ENCODE results near the gene LRBA.
"Not testable (repeated sequence)": the region's sequence is repeated elsewhere in the genome, so short reads cannot be mapped to it uniquely, and the experiment has no call there.

Gene LRBA

GRCh38 chr4:150415213-150415612 is 599.9 kb downstream of the LRBA start:
- DNase-seq (ENCODE audit: low read depth in 2 of 2) = no peak

- no peak for DNase-seq (ENCODE audit: low read depth in 2 of 2)
Measured at GRCh38 chr4:150411520-150411919, 603.6 kb downstream of the LRBA start.

GRCh38 chr4:150402871-150403272 is 612.2 kb downstream of the LRBA start:
- DNase-seq (ENCODE audit: low read depth in 2 of 2) = no peak

GRCh38 chr4:150401083-150401687 is 613.9 kb downstream of the LRBA start:
- DNase-seq (ENCODE audit: low read depth in 2 of 2) = no peak

DNA sequence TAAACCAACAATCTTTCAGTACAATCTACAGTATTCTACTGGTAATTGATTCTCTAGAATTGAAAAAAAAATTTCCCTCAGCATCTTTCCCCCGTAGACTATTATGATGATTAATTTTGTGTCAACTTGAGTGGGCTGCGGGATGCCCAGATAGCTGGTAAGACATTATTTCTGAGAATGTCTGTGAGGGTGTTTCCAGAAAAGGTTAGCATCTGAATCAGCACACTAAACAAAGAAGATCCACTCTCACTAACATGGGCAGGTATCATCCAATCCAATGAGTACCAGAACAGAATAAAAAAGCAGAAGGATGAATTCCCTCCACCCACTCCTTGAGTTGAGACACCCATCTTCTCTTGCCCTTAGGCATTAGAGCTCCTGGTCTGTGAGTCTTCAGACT is 619.2 kb downstream of the LRBA start:
- peak; percentile 6 to 9 for DNase-seq (ENCODE audit: low read depth in 2 of 2)

DNA sequence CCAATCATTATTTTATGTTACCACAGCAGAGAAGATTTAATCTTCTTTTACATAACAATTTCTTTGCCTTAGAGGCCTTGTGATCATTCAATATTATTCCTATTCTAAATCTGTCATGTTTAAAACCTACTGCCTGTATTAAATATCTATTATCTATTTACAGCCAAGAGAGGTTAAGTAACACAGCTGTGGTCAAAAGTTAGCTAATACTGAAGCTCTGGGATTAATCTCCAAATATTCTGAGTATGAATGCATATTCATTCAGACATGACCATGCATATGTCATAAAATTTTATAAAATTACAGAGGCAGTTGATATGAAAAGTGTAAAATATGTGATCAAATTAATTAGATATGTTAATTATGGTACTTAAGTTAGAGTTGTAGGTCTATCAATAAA is 621.0 kb downstream of the LRBA start:
- no peak for DNase-seq (ENCODE audit: low read depth in 2 of 2)

GRCh38 chr4:150391052-150391451 is 624.0 kb downstream of the LRBA start:
- DNase-seq (ENCODE audit: low read depth in 2 of 2) = no peak

GRCh38 chr4:150390531-150390910 is 624.6 kb downstream of the LRBA start:
- DNase-seq (ENCODE audit: low read depth in 2 of 2) = no peak

DNA sequence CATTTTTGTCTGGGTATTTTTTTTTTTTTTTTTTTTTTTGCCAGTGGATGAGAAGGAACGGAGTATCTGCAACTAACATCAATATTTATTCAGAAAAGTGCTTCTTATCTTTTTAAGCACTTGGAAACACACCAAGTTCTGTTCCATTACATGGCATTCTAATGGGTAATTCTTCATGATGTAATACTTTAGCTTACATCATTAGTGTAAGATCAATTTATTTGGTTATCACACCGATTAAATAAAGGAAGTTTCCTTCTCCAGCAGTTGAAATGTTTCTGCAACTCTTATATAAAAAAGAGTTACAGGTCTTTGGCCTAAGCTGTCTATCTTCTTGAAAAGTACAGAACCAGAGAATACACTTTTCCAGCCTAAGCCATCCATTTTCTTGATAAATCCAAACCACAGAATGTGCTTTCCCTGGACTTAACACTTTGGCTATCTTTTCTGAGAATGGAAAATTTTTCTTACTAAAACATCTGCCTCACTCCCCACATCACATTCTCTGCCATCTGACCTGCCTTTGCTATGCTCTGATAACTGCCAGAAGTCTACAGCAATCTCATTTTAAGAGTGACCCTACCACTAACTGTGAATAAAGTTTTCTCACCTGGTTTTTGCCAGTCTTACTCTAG is 625.1 kb downstream of the LRBA start:
- DNase-seq (ENCODE audit: low read depth in 2 of 2) = no peak

DNA sequence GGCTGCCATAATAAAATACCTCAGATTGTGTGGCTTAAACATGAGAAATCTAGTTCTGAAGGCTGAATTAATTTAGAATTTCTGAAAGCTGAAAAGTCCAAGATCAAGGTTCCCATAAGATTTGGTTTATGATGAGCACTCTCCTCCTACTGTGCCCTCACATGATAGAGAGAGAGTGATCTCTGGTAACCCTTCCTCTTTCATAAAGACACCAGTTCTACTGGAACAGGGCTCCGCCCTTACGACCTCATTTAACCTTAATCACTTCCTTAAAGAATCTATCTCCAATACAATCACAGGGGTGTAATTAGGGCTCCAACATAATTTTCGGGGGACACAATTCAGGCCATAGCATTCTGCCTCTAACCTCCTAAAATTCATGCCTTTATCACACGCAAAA is 627.1 kb downstream of the LRBA start:
- DNase-seq (ENCODE audit: low read depth in 2 of 2) = no peak

DNA sequence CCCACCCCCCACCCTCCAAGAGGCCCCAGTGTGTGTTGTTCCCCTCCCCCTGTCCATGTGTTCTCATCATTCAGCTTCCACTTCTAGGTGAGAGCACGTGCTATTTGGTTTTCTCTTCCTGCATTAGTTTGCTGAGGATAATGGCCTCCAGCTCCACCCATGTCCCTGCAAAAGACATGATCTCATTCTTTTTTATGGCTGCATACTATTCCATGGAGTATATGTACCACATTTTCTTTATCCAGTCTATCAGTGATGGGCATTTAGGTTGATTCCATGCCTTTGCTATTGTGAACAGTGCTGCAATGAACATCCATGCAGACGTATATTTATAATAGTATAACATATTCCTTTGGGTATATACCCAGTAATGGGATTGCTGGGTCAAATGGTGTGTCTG is 628.7 kb downstream of the LRBA start:
- DNase-seq (ENCODE audit: low read depth in 2 of 2) = not testable (repeated sequence)

DNA sequence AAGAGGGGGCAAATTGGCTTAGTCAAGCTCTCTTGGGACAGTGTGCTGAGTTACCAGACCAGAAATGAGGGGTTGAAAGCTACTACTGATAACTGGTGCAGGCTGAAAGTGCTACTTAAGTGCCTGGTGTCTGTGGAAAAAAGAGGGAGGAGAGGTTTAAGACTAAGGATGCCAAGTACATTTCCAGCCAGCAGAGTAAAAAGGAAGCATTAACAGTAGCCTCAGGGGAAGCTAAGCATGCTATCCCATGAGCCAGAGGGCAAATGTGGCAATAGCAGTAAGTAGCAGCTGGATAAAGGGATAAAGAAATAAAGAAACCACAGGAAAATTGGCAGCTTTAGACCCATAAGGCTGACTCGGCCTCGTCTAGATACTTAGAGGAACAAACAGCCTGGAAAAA is 629.5 kb downstream of the LRBA start:
- no peak for DNase-seq (ENCODE audit: low read depth in 2 of 2)

DNA sequence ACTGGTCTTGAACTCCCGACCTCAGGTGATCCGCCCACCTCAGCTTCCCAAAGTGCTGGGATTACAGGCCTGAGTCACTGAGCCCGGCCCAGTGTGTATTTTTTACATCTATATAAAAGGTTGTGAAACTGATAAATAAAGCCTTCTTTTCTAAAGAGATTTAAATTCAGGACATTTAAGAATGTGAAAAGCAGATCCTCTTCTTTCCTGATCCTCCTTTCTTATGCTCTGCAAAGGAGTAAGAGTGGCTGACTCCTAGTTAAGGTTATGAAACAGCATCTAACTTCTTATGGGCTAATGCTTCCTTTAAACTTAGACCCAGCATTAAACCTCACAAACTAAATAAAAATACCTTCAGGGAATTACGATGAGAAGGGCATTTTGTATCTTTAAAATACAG is 630.8 kb downstream of the LRBA start:
- no peak for DNase-seq (ENCODE audit: low read depth in 2 of 2)

DNA sequence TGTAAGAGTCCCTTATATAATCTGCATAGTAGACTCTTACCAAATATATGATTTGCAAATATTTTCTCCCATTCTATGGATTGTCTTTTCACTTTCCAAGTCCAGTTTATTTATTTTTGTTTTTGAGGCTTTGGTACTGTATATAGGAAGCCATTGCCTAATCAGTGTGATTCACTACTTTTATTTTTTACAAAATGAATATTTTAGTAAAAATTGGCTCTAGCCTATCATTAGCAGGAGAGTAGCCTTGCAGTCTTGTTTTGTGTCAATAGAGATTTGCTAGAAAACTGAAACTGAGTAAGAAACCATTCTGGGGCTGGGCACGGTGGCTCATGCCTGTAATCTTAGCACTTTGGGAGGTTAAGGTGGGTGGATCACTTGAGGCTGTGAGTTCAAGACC is 633.1 kb downstream of the LRBA start:
- DNase-seq (ENCODE audit: low read depth in 2 of 2) = no peak

DNA sequence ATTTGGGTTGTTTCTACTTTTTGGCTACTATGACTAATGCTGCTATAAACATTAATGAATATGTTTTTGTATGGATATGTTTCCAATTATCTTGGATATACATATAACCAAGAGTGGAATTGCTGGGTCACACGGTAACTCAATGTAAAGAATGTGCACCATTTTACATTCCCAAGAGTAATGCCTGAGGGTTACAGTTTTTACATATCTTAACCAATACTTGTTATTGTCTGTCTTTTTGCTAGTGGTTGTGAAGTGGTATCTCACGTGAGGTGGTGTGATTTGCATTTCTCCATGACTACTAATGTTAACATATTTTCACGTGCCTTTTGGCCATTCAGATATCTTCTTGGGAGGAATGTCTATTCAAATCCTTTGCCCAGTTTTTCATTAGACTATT is 633.5 kb downstream of the LRBA start:
- DNase-seq (ENCODE audit: low read depth in 2 of 2) = no peak

- DNase-seq (ENCODE audit: low read depth in 2 of 2) = no peak
Measured at GRCh38 chr4:150381036-150381435, 634.0 kb downstream of the LRBA start.

- no peak for DNase-seq (ENCODE audit: low read depth in 2 of 2)
Measured at GRCh38 chr4:150379454-150379853, 635.6 kb downstream of the LRBA start.

DNA sequence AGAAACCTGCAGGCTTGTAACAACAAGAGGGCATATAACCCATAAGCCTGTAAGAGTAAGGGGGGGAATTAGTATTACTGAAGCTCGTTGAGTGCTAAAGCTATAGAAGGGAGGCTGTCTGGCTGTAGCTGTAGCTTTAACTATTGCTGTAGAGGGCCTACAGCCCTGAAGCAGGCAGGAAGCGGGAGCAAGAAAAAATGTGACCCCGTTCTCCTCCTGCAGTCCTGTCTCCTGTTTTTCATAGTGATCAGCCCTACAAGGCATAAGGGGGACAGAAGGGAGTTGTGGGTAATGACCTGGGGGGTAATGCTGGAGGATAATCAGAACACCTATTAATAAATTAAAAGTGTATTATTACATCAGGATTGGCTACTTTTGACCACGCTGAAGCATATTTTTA is 640.1 kb downstream of the LRBA start:
- no peak for DNase-seq (ENCODE audit: low read depth in 2 of 2)

DNA sequence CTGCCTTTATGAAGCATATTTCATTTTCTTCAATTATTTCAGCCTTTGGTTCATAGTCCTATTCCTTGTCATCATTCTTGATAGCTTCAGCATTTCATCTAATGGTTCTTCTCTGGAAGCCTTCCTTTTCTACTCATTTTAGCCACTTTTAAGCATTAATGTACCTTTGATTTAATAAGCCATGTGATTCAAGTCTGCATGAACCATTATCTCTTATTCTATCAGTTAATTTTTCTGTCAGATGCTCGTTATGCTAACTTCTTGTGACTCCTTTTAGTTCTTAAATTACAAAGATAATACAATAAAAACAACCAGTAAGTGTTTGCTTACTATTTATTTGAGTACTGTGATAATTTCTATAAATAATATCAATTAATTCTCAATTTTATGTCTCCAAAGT is 643.2 kb downstream of the LRBA start:
- DNase-seq (ENCODE audit: low read depth in 2 of 2) = no peak

DNA sequence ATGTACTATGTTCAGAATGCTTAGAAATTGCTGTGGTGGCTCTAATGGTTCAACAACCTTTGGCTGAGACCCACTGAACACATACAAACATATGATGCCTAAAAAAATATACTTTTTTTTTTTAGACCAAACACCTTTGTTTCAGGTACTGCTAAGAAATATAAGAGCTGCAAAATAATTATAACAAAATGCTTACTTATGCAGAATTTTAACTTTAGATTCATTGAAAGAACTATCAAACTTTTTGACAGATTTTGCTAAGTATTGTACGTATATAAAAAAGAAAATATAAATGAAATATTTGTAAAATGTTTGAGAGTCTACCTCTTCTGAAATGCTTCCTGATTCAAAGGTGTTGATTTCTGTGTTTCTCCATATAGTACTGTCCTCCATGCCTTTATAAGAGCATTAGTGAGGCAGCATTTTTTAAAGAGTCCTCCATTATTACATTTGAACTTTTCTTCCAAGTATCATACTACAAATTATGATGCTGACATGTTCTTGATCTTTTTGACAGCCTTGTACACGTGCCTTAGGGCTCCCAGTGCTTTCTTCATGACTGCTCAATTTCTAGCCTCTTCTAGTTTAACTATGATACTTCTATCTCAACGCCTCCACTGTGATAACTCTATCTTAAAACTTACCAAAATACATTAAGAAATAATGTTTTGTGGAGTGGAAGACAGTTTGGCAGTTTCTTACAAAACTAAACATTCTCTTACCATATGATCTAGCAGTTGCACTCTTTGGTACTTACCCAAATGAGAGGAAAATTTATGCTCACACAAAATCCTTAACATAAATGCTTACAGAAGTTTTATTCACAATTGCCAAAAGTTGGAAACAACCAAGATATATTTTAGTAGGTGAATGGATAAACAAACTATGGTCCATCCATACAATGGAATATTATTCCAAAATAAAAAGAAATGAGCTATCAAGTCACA is 645.4 kb downstream of the LRBA start:
- DNase-seq (ENCODE audit: low read depth in 2 of 2) = no peak

- DNase-seq (ENCODE audit: low read depth in 2 of 2) = no peak
Measured at GRCh38 chr4:150368667-150369066, 646.4 kb downstream of the LRBA start.

- DNase-seq (ENCODE audit: low read depth in 2 of 2) = no peak
Measured at GRCh38 chr4:150367326-150367725, 647.8 kb downstream of the LRBA start.

DNA sequence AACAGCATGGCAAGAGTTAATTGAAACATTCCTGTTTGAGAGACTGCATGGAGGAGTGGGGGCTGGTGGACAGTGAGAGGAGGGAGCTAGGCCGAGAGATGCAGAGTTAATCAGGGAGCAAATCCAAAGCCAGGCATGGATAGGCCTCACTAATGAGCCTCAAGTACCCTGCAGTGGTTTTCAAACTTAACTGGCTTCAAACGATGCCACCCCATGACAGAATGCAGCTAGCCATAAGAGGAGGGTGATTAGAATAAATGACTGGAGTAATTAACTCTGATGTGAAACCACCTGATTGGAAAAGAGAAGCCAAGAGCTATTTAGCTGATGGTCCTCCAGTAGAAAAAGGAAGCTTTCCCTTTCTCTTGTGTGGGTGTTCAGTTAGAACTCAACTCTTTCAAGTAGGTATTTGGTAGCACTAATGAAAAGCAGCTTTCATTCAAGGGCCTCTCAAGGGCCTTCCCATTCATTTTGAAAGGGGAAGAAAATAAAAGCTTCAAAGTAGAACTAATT is 648.5 kb downstream of the LRBA start:
- no peak for DNase-seq (ENCODE audit: low read depth in 2 of 2)
